ENCODE results near the gene MORC4. TPM values are rescaled to one million over a fixed set of nuclear protein-coding genes. Genes with fewer than 3 reads are reported as not detected.
A peak's percentile ranks its signal among the peaks of the same experiment; 100 is the strongest.

Gene MORC4
- total RNA-seq (2022) = 23.0 and 23.8 TPM in 2 replicates
- percentile 67 among the genes with signal in this experiment for Bru-seq, nascent RNA
- percentile 69 among the genes with signal in this experiment for BruChase-seq, experiment 1, labeled RNA remaining after a 6-hour chase
- percentile 70 among the genes with signal in this experiment for BruChase-seq, experiment 2, labeled RNA remaining after a 2-hour chase
- long read RNA-seq, transcript MORC4-202 (17 exons, 3,834 nt) = minor isoform, 22 of 120 reads
- long read RNA-seq, transcript MORC4-201 (17 exons, 2,940 nt) = major isoform, 55 of 120 reads
- long read RNA-seq, partial matches to known transcripts = 10 of 120 reads
- long read RNA-seq, other reads (novel, unspliced or antisense) = 33 of 120 reads

- Mint-ChIP-seq H3K36me3 (ENCODE audit: insufficient read depth, unreplicated experiment) (no peaks in the 10 kb centered on the region), H3K27ac (ENCODE audit: low read depth, unreplicated experiment) (no peak within 1 kb of the TSS), H3K4me1 (ENCODE audit: insufficient read depth, unreplicated experiment) (peaks cover 15% of the 10 kb centered on the region), H3K4me3 (ENCODE audit: unreplicated experiment) (peak within 1 kb of the TSS; percentile 72), H3K9me3 (ENCODE audit: unreplicated experiment) (no peaks in the 10 kb centered on the region), H3K27me3 (ENCODE audit: insufficient read depth, unreplicated experiment) (peaks cover 75% of the 10 kb centered on the region)
- no TSS peak for BruUV-seq (replicated peaks)
- ChIA-PET CTCF (interaction anchor here (0.7 to 2.2 kb wide), 3 partner anchors 10 to 628 kb away, joined by 3 to 9 read pairs (median 6); partner anchors contain the start of gene PRPS1), POLR2A (interaction anchor here (0.6 to 1.5 kb wide), 9 partner anchors 15 to 715 kb away, joined by 3 to 7 read pairs (median 4); partner anchors contain the start of gene PRPS1)
- peak; percentile 86 for DNase-seq (ENCODE audit: unreplicated experiment)
- intact Hi-C loops (cut with micrococcal nuclease) = no loop called here
- no peak for TF ChIP-seq CTCF (IDR thresholded peaks at IDR 0.05; ENCODE audit: unreplicated experiment)
Measured at GRCh38 chrX:107000013-107000515, at the start of gene MORC4. MORC4 (minus strand) TSS chrX:107000212; CDS start chrX:106999969, 243 bp downstream.

- intact Hi-C loops (cut with micrococcal nuclease) = no loop called here
- peaks cover 12% of the 10 kb centered on the region for H3K9me3 Mint-ChIP-seq (ENCODE audit: unreplicated experiment)
- H3K4me1 Mint-ChIP-seq (ENCODE audit: insufficient read depth, unreplicated experiment) = no peaks in the 10 kb centered on the region
- no peak for DNase-seq (ENCODE audit: unreplicated experiment)
- no TSS peak for BruUV-seq (replicated peaks)
- H3K27ac Mint-ChIP-seq (ENCODE audit: low read depth, unreplicated experiment) = no peak overlapping the region
- CTCF ChIA-PET = interaction anchor here (0.7 kb wide), 1 partner anchor 847 kb away, joined by 8 read pairs; no protein-coding TSS in a partner anchor
- POLR2A ChIA-PET = no interaction called here
- no peak for TF ChIP-seq CTCF (IDR thresholded peaks at IDR 0.05; ENCODE audit: unreplicated experiment)
- H3K27me3 Mint-ChIP-seq (ENCODE audit: insufficient read depth, unreplicated experiment) = peaks cover 64% of the 10 kb centered on the region
- no peak overlapping the region for H3K4me3 Mint-ChIP-seq (ENCODE audit: unreplicated experiment)
- no peaks in the 10 kb centered on the region for H3K36me3 Mint-ChIP-seq (ENCODE audit: insufficient read depth, unreplicated experiment)
Measured at GRCh38 chrX:107047622-107048021, 47.6 kb upstream of the MORC4 start.

- TF ChIP-seq CTCF (IDR thresholded peaks at IDR 0.05; ENCODE audit: unreplicated experiment) = no peak
- BruUV-seq (replicated peaks) = no TSS peak
- Mint-ChIP-seq H3K27ac (ENCODE audit: low read depth, unreplicated experiment) (no peak overlapping the region), H3K9me3 (ENCODE audit: unreplicated experiment) (no peaks in the 10 kb centered on the region), H3K4me1 (ENCODE audit: insufficient read depth, unreplicated experiment) (no peaks in the 10 kb centered on the region), H3K36me3 (ENCODE audit: insufficient read depth, unreplicated experiment) (no peaks in the 10 kb centered on the region), H3K27me3 (ENCODE audit: insufficient read depth, unreplicated experiment) (peaks cover 75% of the 10 kb centered on the region), H3K4me3 (ENCODE audit: unreplicated experiment) (no peak overlapping the region)
- POLR2A ChIA-PET = no interaction called here
- CTCF ChIA-PET = interaction anchor here (0.6 to 1.2 kb wide), 4 partner anchors 10 to 145 kb away, joined by 3 to 5 read pairs (median 3); no protein-coding TSS in a partner anchor
- no peak for DNase-seq (ENCODE audit: unreplicated experiment)
- intact Hi-C loops (cut with micrococcal nuclease) = loop anchor here (5.0 to 10.0 kb wide), 4 partner anchors 263 to 1045 kb away; no protein-coding TSS in a partner anchor
Measured at GRCh38 chrX:107029752-107030151, 29.7 kb upstream of the MORC4 start.

GRCh38 chrX:107025545-107025944 lies 25.5 kb upstream of the MORC4 start:
- TF ChIP-seq CTCF (IDR thresholded peaks at IDR 0.05; ENCODE audit: unreplicated experiment) = peak; percentile 58
- Mint-ChIP-seq H3K4me3 (ENCODE audit: unreplicated experiment) (no peak overlapping the region), H3K27me3 (ENCODE audit: insufficient read depth, unreplicated experiment) (peaks cover 71% of the 10 kb centered on the region), H3K9me3 (ENCODE audit: unreplicated experiment) (no peaks in the 10 kb centered on the region), H3K4me1 (ENCODE audit: insufficient read depth, unreplicated experiment) (no peaks in the 10 kb centered on the region), H3K27ac (ENCODE audit: low read depth, unreplicated experiment) (no peak overlapping the region), H3K36me3 (ENCODE audit: insufficient read depth, unreplicated experiment) (no peaks in the 10 kb centered on the region)
- ChIA-PET CTCF (interaction anchor here (0.6 to 2.6 kb wide), 20 partner anchors 9 to 953 kb away, joined by 3 to 8 read pairs (median 4); no protein-coding TSS in a partner anchor), POLR2A (no interaction called here)
- no TSS peak for BruUV-seq (replicated peaks)
- peak; percentile 50 for DNase-seq (ENCODE audit: unreplicated experiment)
- intact Hi-C loops (cut with micrococcal nuclease) = loop anchor here (1.0 to 10.0 kb wide), 6 partner anchors 267 to 1049 kb away; no protein-coding TSS in a partner anchor

All from MCF 10A (cell line).